Measurements from ENCODE around the gene CUEDC1. TPM values are rescaled to one million over a fixed set of nuclear protein-coding genes. Genes with fewer than 3 reads are reported as not detected.

CUEDC1 gene
- total and polyA plus RNA-seq, 2 experiments from 2014 or later, result 11.6 to 23.3 TPM

GRCh38 chr17:57946798-57947358 lies 8.3 kb downstream of the CUEDC1 start:
- peak overlapping the region; percentile 16 for H2AFZ ChIP-seq
- H3K27me3 ChIP-seq, result no peaks in the 10 kb centered on the region
- no peak overlapping the region for H3K4me3 ChIP-seq
- no peaks in the 10 kb centered on the region for H4K20me1 ChIP-seq (ENCODE audit: insufficient read depth, poor library complexity, severe bottlenecking)
- TF ChIP-seq EZH2phosphoT487 (IDR thresholded peaks at IDR 0.05; ENCODE audit: low read depth, severe bottlenecking, unreplicated experiment) (no peak), CTCF (IDR thresholded peaks at IDR 0.05; ENCODE audit: poor library complexity) (no peak)
- H3K27ac ChIP-seq, result peak overlapping the region; percentile 87
- DNase-seq (ENCODE audit: low spot score), result peak; percentile 62
- H3K9me2 ChIP-seq (replicated peaks; ENCODE audit: insufficient read depth), result no peaks in the 10 kb centered on the region
- H3K9me3 ChIP-seq (ENCODE audit: low read depth), result no peaks in the 10 kb centered on the region
- H3K4me2 ChIP-seq, result peak overlapping the region; percentile 66
- H3K79me2 ChIP-seq, result peaks cover 54% of the 10 kb centered on the region
- WGBS (ENCODE audit: low lambda C conversion rate, missing lambda C conversion rate), result 56% methylated on average over 10 of the region's 10 CpGs
- H3K36me3 ChIP-seq (replicated peaks; ENCODE audit: insufficient read depth, low read depth), result no peaks in the 10 kb centered on the region
- H3K4me1 ChIP-seq (ENCODE audit: insufficient read depth), result peaks cover 61% of the 10 kb centered on the region

- H3K9me3 ChIP-seq (ENCODE audit: low read depth), result no peaks in the 10 kb centered on the region
- TF ChIP-seq EZH2 (IDR thresholded peaks at IDR 0.05; ENCODE audit: borderline replicate concordance) (no peak), CTCF (IDR thresholded peaks at IDR 0.05; ENCODE audit: poor library complexity) (no peak), EZH2phosphoT487 (IDR thresholded peaks at IDR 0.05; ENCODE audit: low read depth, severe bottlenecking, unreplicated experiment) (no peak)
- H3K27ac ChIP-seq, result peak overlapping the region; percentile 87
- no peaks in the 10 kb centered on the region for H3K9me2 ChIP-seq (replicated peaks; ENCODE audit: insufficient read depth)
- no peaks in the 10 kb centered on the region for H3K27me3 ChIP-seq
- H4K20me1 ChIP-seq (ENCODE audit: insufficient read depth, poor library complexity, severe bottlenecking), result no peaks in the 10 kb centered on the region
- DNase-seq (ENCODE audit: low spot score), result no peak
- H3K4me2 ChIP-seq, result peak overlapping the region; percentile 66
- 54% methylated on average over 6 of the region's 6 CpGs for WGBS (ENCODE audit: low lambda C conversion rate, missing lambda C conversion rate)
- peaks cover 59% of the 10 kb centered on the region for H3K4me1 ChIP-seq (ENCODE audit: insufficient read depth)
- no peak overlapping the region for H2AFZ ChIP-seq
- peaks cover 58% of the 10 kb centered on the region for H3K79me2 ChIP-seq
- no peak overlapping the region for H3K4me3 ChIP-seq
- H3K36me3 ChIP-seq (replicated peaks; ENCODE audit: insufficient read depth, low read depth), result no peaks in the 10 kb centered on the region
Observed at GRCh38 chr17:57945996-57946797, 9.0 kb downstream of the CUEDC1 start.

GRCh38 chr17:57944908-57945307 lies 10.3 kb downstream of the CUEDC1 start:
- Histone ChIP-seq H3K4me1 (ENCODE audit: insufficient read depth) (peaks cover 61% of the 10 kb centered on the region), H3K9me3 (ENCODE audit: low read depth) (no peaks in the 10 kb centered on the region), H3K79me2 (peaks cover 58% of the 10 kb centered on the region), H3K27ac (peak overlapping the region; percentile 87), H3K4me3 (no peak overlapping the region), H3K27me3 (no peaks in the 10 kb centered on the region), H3K4me2 (peak overlapping the region; percentile 25), H4K20me1 (ENCODE audit: insufficient read depth, poor library complexity, severe bottlenecking) (no peaks in the 10 kb centered on the region), H3K36me3 (replicated peaks; ENCODE audit: insufficient read depth, low read depth) (no peaks in the 10 kb centered on the region), H3K9me2 (replicated peaks; ENCODE audit: insufficient read depth) (no peaks in the 10 kb centered on the region), H2AFZ (no peak overlapping the region)
- no peak for TF ChIP-seq EZH2 (IDR thresholded peaks at IDR 0.05; ENCODE audit: borderline replicate concordance)
- no peak for TF ChIP-seq EZH2phosphoT487 (IDR thresholded peaks at IDR 0.05; ENCODE audit: low read depth, severe bottlenecking, unreplicated experiment)
- TF ChIP-seq CTCF (IDR thresholded peaks at IDR 0.05; ENCODE audit: poor library complexity), result no peak
- peak; percentile 44 for DNase-seq (ENCODE audit: low spot score)
- whole genome bisulfite sequencing (ENCODE audit: low lambda C conversion rate, missing lambda C conversion rate), result 72% methylated on average over 6 of the region's 6 CpGs

Measured in hepatocyte (in vitro differentiated cells).